A549 treated with CORT108297 at 1 μM for 4 hours (cell line): ENCODE measurements around the gene TMEM222. TPM values are rescaled to one million over a fixed set of nuclear protein-coding genes. Genes with fewer than 3 reads are reported as not detected.

Experiments
- total RNA-seq: library from RNA; stranded (reverse); fragments of 200-300 nt; extraction: Qiagen RNA extraction; gene quantifications from 5 replicates; pipeline ENCODE4 v1.2.3, GENCODE V29; 2022

The TMEM222 gene
- 40.1 to 51.0 TPM (median 50.4 TPM) in 5 replicates for total RNA-seq

GRCh38 chr1:27321813-27322568 is at the start of gene TMEM222:
Gene TMEM222, plus strand, starts transcription at chr1:27322163. Its CDS starts 35 bp downstream, at chr1:27322198.

GRCh38 chr1:27341525-27342252 is 19.7 kb downstream of the TMEM222 start, which contains the start of gene SYTL1:
Gene SYTL1, plus strand, starts transcription at chr1:27342022. Its CDS starts 3,313 bp downstream, at chr1:27345335.

GRCh38 chr1:27366411-27367159 is 44.6 kb downstream of the TMEM222 start, which contains the start of gene MAP3K6:
Gene MAP3K6, minus strand, starts transcription at chr1:27366961. Its CDS starts 364 bp downstream, at chr1:27366597.

GRCh38 chr1:27374362-27375086 is 52.6 kb downstream of the TMEM222 start, which contains the start of gene FCN3:
Gene FCN3, minus strand, starts transcription at chr1:27374824. Its CDS starts 6 bp downstream, at chr1:27374818.

GRCh38 chr1:27383039-27383605 is 61.2 kb downstream of the TMEM222 start, which contains the start of gene CD164L2:
Gene CD164L2, minus strand, starts transcription at chr1:27383333. Its CDS starts 94 bp downstream, at chr1:27383239.

Other genes with a start within 250 kb of the TMEM222 start
- gene SLC9A1, start 167.0 kb upstream of the TMEM222 start, total RNA-seq = 11.4 to 13.4 TPM (median 12.7 TPM) in 5 replicates
- gene WDTC1, start 87.5 kb upstream of the TMEM222 start, total RNA-seq = 6.0 to 8.0 TPM (median 7.4 TPM) in 5 replicates
- 0.30 to 0.88 TPM (median 0.56 TPM) in 5 replicates for gene SYTL1, start 19.9 kb downstream of the TMEM222 start, total RNA-seq
- 8.1 to 13.8 TPM (median 10.2 TPM) in 5 replicates for gene MAP3K6, start 44.8 kb downstream of the TMEM222 start, total RNA-seq
- not detected in 5 replicates for gene FCN3, start 52.7 kb downstream of the TMEM222 start, total RNA-seq
- gene CD164L2, start 61.2 kb downstream of the TMEM222 start, total RNA-seq = not detected in 5 replicates
- 1.4 to 2.3 TPM (median 2.1 TPM) in 5 replicates for gene GPR3, start 70.5 kb downstream of the TMEM222 start, total RNA-seq
- 43.3 to 55.3 TPM (median 50.0 TPM) in 5 replicates for gene WASF2, start 168.0 kb downstream of the TMEM222 start, total RNA-seq